ENCODE data around the gene TMEM156. TPM values are rescaled to one million over a fixed set of nuclear protein-coding genes. Genes with fewer than 3 reads are reported as not detected.

TMEM156 gene
- polyA plus RNA-seq, 1 of the 3 experiments (the other 2 are of a cell fraction): 0.13 TPM

- ChIA-PET CTCF (interaction anchor here (2.5 to 3.4 kb wide), 4 partner anchors 9 to 148 kb away, joined by 11 to 15 read pairs (median 14); partner anchors contain the start of gene KLHL5), POLR2A (no interaction called here)
- Histone ChIP-seq H3K27me3 (ENCODE audit: insufficient read depth) (no peaks in the 10 kb centered on the region), H3K36me3 (replicated peaks in 1 of 2; ENCODE audit: control insufficient read depth in 1 of 2, insufficient read depth in 2 of 2, low read length in 1 of 2) (peaks cover 0 to 5% of the 10 kb centered on the region in 2 experiments), H2AFZ (ENCODE audit: low read depth) (no peak overlapping the region), H3K9ac (no peak overlapping the region), H3K9me2 (no peaks in the 10 kb centered on the region), H3K27ac (ENCODE audit: low read depth in 2 of 2, low read length in 1 of 2) (no peak overlapping the region), H3K79me2 (ENCODE audit: insufficient read depth) (peaks cover 93% of the 10 kb centered on the region), H3K4me2 (no peak overlapping the region), H3F3A (replicated peaks; ENCODE audit: insufficient read depth) (no peaks in the 10 kb centered on the region), H4K20me1 (ENCODE audit: insufficient read depth) (peaks cover 8% of the 10 kb centered on the region; the same call in 1 of the 2 replicates), H3K4me1 (ENCODE audit: control insufficient read depth in 1 of 2, insufficient read depth in 2 of 2, low read depth in 1 of 2, low read length in 1 of 2) (peaks cover 2 to 26% of the 10 kb centered on the region in 2 experiments; a peak in 3 of 4 replicates), H3K4me3 (ENCODE audit: low read depth in 2 of 2, low read length in 1 of 2) (no peak overlapping the region), H3K9me3 (no peaks in the 10 kb centered on the region)
- no peak for DNase-seq
- 95% methylated on average over 2 of the region's 2 CpGs for WGBS (ENCODE audit: low lambda C conversion rate)
- TF ChIP-seq FOXJ3 (CRISPR knock-in tag; IDR thresholded peaks at IDR 0.05): no peak
- TF ChIP-seq RAD21 (IDR thresholded peaks at IDR 0.05; ENCODE audit: low read length): no peak
- TF ChIP-seq RXRA (IDR thresholded peaks at IDR 0.05; ENCODE audit: borderline replicate concordance, low read depth): no peak
- TF ChIP-seq EZH2phosphoT487 (IDR thresholded peaks at IDR 0.05; ENCODE audit: borderline replicate concordance, low read depth): no peak
- no peak for TF ChIP-seq NRF1 (IDR thresholded peaks at IDR 0.05; ENCODE audit: low read depth, low read length)
- no peak for TF ChIP-seq EP300 (IDR thresholded peaks at IDR 0.05; ENCODE audit: borderline replicate concordance in 1 of 2, low read depth in 1 of 2, low read length in 1 of 2)
- no peak for TF ChIP-seq USF1 (IDR thresholded peaks at IDR 0.05; ENCODE audit: borderline replicate concordance, low read depth)
- no peak for TF ChIP-seq MXI1 (IDR thresholded peaks at IDR 0.05; ENCODE audit: low read depth, low read length)
- TF ChIP-seq POLR2AphosphoS5 (IDR thresholded peaks at IDR 0.05; ENCODE audit: low read depth, low read length): no peak
- TF ChIP-seq GATA2 (CRISPR knock-in tag; IDR thresholded peaks at IDR 0.05): no peak
- no peak for TF ChIP-seq FOXM1 (IDR thresholded peaks at IDR 0.05; ENCODE audit: low read depth)
- no peak for TF ChIP-seq ELF1 (IDR thresholded peaks at IDR 0.05)
- no peak for TF ChIP-seq FOSL2 (IDR thresholded peaks at IDR 0.05; ENCODE audit: borderline replicate concordance, low read depth)
- no peak for TF ChIP-seq NFIC (IDR thresholded peaks at IDR 0.05; ENCODE audit: borderline replicate concordance)
- TF ChIP-seq TCF12 (IDR thresholded peaks at IDR 0.05): no peak
- no peak for TF ChIP-seq JUND (IDR thresholded peaks at IDR 0.05)
These were observed 18.4 kb upstream of the TMEM156 start for GRCh38 chr4:39050590-39050989.

- Histone ChIP-seq H3K4me1 (ENCODE audit: control insufficient read depth in 1 of 2, insufficient read depth in 2 of 2, low read depth in 1 of 2, low read length in 1 of 2) (peaks cover 8 to 19% of the 10 kb centered on the region in 2 experiments; a peak in 2 of 4 replicates), H3K9me3 (no peaks in the 10 kb centered on the region), H3K4me2 (no peak overlapping the region), H3K27ac (ENCODE audit: low read depth in 2 of 2, low read length in 1 of 2) (no peak overlapping the region), H2AFZ (ENCODE audit: low read depth) (no peak overlapping the region), H3K4me3 (ENCODE audit: low read depth in 2 of 2, low read length in 1 of 2) (no peak overlapping the region), H3K27me3 (ENCODE audit: insufficient read depth) (no peaks in the 10 kb centered on the region), H3K36me3 (replicated peaks in 1 of 2; ENCODE audit: control insufficient read depth in 1 of 2, insufficient read depth in 2 of 2, low read length in 1 of 2) (peaks cover 0 to 5% of the 10 kb centered on the region in 2 experiments), H3K79me2 (ENCODE audit: insufficient read depth) (peaks cover 74% of the 10 kb centered on the region), H3K9ac (no peak overlapping the region), H3K9me2 (no peaks in the 10 kb centered on the region), H3F3A (replicated peaks; ENCODE audit: insufficient read depth) (peaks cover 10% of the 10 kb centered on the region), H4K20me1 (ENCODE audit: insufficient read depth) (peaks cover 3% of the 10 kb centered on the region; the same call in 1 of the 2 replicates)
- DNase-seq: no peak
- WGBS (ENCODE audit: low lambda C conversion rate): 94% methylated on average over 1 of the region's 1 CpG
- POLR2A ChIA-PET: no interaction called here
- TF ChIP-seq GABPA (IDR thresholded peaks at IDR 0.05; ENCODE audit: low read depth) (no peak), NRF1 (IDR thresholded peaks at IDR 0.05; ENCODE audit: low read depth, low read length) (no peak)
- CTCF ChIA-PET: no interaction called here
These were observed 16.1 kb upstream of the TMEM156 start for GRCh38 chr4:39048311-39048710.
